Measurements from ENCODE around the gene STRN4. TPM values are rescaled to one million over a fixed set of nuclear protein-coding genes. Genes with fewer than 3 reads are reported as not detected.

Gene STRN4
- total RNA-seq, 1 experiment from 2014 or later = 143 TPM

- H2BK12ac ChIP-seq (ENCODE audit: insufficient read length, low read depth, low read length) = no peak overlapping the region
- no peak overlapping the region for H3K27ac ChIP-seq (ENCODE audit: insufficient read length, low read depth, low read length)
- H3K27me3 Mint-ChIP-seq (ENCODE audit: low read depth) = no peaks in the 10 kb centered on the region; the same call in 1 of the 2 replicates
- no peak overlapping the region for H2AFZ ChIP-seq (ENCODE audit: low read length)
- H2BK120ac ChIP-seq (ENCODE audit: low read depth, low read length, poor library complexity, severe bottlenecking) = no peak overlapping the region
- H2BK20ac ChIP-seq (ENCODE audit: low read depth, low read length, poor library complexity, severe bottlenecking) = no peak overlapping the region
- peak overlapping the region in 2 of 3 experiments; percentile 96 to 98; a peak in 5 of 7 replicates for H3K27ac Mint-ChIP-seq
- peak overlapping the region; percentile 87 for H3K9ac ChIP-seq (ENCODE audit: extremely low read depth, insufficient read length, low read length)
- no peak overlapping the region for H2BK5ac ChIP-seq (ENCODE audit: insufficient read length, low read length)
- no peaks in the 10 kb centered on the region for H3K9me3 ChIP-seq (ENCODE audit: control insufficient read depth, low read depth, low read length)
- H3K4me1 ChIP-seq (ENCODE audit: insufficient read depth, low read length) = peaks cover 3% of the 10 kb centered on the region; the same call in 1 of the 2 replicates
- no peaks in the 10 kb centered on the region for H3K9me3 Mint-ChIP-seq
- peak overlapping the region; percentile 92; the same call in 1 of the 2 replicates for H3K14ac ChIP-seq (ENCODE audit: insufficient read depth, low read length)
- H3K18ac ChIP-seq (ENCODE audit: insufficient read length, low read depth, low read length) = no peak overlapping the region
- peaks cover 12% of the 10 kb centered on the region for H3K23me2 ChIP-seq (ENCODE audit: insufficient read length, low read depth, low read length, poor library complexity, severe bottlenecking)
- no peaks in the 10 kb centered on the region for H3K27me3 ChIP-seq (ENCODE audit: insufficient read depth, low read length)
- peak overlapping the region; percentile 97 to 99 for H3K4me3 Mint-ChIP-seq
- peaks cover 45% of the 10 kb centered on the region for H3K79me2 ChIP-seq (ENCODE audit: insufficient read depth, low read length)
- H2BK15ac ChIP-seq (ENCODE audit: low read depth, low read length) = no peak overlapping the region
- no peak overlapping the region for H4K91ac ChIP-seq (ENCODE audit: insufficient read length, low read depth, low read length)
- H3T11ph ChIP-seq (ENCODE audit: low read length) = no peak overlapping the region
- H3K23ac ChIP-seq (ENCODE audit: insufficient read length, low read depth, low read length) = no peak overlapping the region
- no CpG with 5 or more reads among the region's 8 CpGs for WGBS (ENCODE audit: extremely low coverage, insufficient read length, low lambda C conversion rate)
- no peak overlapping the region for H4K5ac ChIP-seq (ENCODE audit: insufficient read length, low read depth, low read length)
- no peak overlapping the region for H3K56ac ChIP-seq (ENCODE audit: insufficient read length, low read depth, low read length)
- peak overlapping the region; percentile 62 for H3K4me2 ChIP-seq (ENCODE audit: insufficient read depth, insufficient read length, low read length)
- peaks cover 1 to 46% (median 30%) of the 10 kb centered on the region in 3 experiments; a peak in 6 of 7 replicates for H3K36me3 Mint-ChIP-seq (ENCODE audit: insufficient read depth in 1 of 3, low read depth in 3 of 3)
- peaks cover 3% of the 10 kb centered on the region for H3K79me1 ChIP-seq (ENCODE audit: insufficient read depth, low read depth, low read length, poor library complexity, severe bottlenecking)
- H3K4me1 Mint-ChIP-seq = peaks cover 45 to 58% of the 10 kb centered on the region in 2 experiments
- no peak overlapping the region for H2AK5ac ChIP-seq (ENCODE audit: insufficient read length, low read length)
- H4K20me1 ChIP-seq (ENCODE audit: control insufficient read depth, insufficient read depth, insufficient read length) = no peaks in the 10 kb centered on the region
- H4K8ac ChIP-seq (replicated peaks; ENCODE audit: insufficient read length, low read depth, low read length) = no peak overlapping the region
- no peak for DNase-seq
- H3K4ac ChIP-seq (ENCODE audit: low read depth, low read length) = no peak overlapping the region
- TF ChIP-seq, protein P1, sequence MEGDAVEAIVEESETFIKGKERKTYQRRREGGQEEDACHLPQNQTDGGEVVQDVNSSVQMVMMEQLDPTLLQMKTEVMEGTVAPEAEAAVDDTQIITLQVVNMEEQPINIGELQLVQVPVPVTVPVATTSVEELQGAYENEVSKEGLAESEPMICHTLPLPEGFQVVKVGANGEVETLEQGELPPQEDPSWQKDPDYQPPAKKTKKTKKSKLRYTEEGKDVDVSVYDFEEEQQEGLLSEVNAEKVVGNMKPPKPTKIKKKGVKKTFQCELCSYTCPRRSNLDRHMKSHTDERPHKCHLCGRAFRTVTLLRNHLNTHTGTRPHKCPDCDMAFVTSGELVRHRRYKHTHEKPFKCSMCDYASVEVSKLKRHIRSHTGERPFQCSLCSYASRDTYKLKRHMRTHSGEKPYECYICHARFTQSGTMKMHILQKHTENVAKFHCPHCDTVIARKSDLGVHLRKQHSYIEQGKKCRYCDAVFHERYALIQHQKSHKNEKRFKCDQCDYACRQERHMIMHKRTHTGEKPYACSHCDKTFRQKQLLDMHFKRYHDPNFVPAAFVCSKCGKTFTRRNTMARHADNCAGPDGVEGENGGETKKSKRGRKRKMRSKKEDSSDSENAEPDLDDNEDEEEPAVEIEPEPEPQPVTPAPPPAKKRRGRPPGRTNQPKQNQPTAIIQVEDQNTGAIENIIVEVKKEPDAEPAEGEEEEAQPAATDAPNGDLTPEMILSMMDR (conservative IDR thresholded peaks at IDR 0.05) = no peak
These were observed 1.2 kb downstream of the STRN4 start for GRCh38 chr19:46745030-46745429.
